ENCODE data around the gene DNAI1.

DNA sequence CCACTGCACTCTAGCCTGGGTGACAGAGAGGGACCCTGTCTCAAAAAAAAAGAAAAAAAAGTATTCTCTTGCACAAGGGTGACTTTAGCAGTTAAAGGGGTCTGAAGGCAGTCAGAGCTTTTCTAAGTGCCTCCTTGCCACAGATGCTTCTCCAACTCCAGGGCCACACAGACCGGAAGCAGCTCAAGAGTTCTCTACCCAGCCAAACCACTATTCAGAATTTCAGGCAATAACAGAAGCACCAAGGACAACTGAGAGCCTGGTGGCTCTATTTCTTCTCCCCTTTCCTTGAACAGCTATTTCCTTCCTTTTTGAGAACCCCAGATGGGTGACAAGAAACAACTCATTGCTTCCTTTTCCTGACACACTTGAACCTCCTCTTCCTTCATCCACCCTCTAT is 2.5 kb upstream of the DNAI1 start:
- TF ChIP-seq NR2C2 (IDR thresholded peaks at IDR 0.05; ENCODE audit: borderline replicate concordance, control insufficient read depth, insufficient read length, low read depth) (no peak), EZH2 (IDR thresholded peaks at IDR 0.05; ENCODE audit: borderline replicate concordance, control insufficient read depth, low read depth, low read length) (no peak), RCOR1 (conservative IDR thresholded peaks at IDR 0.05; ENCODE audit: low read depth, low read length) (no peak), CTCF (IDR thresholded peaks at IDR 0.05 in 2 of 3, conservative IDR thresholded peaks at IDR 0.05 in 1 of 3; ENCODE audit: control insufficient read depth in 2 of 3, extremely low read depth in 1 of 3, insufficient read depth in 1 of 3, low read depth in 3 of 3, low read length in 3 of 3) (no peak)

All from GM12878 (cell line).